IPS-NIHi7 (cell line): Measurements from ENCODE around the gene NR2F1.

Experiments
- DNase-seq: peaks from one replicate; pipeline ENCODE4 v3.0.0; 2012; ENCODE audit warnings: mixed read lengths; ENCODE audit errors: extremely low spot score

The NR2F1 gene

DNA sequence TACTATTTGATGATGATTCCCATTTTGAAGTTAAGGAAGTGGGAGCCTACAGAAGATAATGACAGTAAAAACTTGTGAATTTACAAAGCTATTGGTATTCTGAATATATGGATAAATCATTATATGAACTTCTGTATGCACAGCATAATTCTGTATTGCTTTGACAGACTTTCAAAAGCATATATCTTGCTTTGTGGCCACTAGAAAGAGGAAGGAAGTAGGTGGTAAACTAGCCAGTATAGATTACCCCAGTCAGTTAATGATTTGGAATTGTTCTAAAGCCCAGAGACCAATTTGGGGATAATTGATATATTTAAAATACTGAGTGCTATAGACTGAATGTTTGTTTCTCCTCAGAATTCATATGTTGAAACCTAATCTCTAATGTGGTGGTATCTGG, 53.0 kb downstream of the NR2F1 start:
- no peak for DNase-seq

DNA sequence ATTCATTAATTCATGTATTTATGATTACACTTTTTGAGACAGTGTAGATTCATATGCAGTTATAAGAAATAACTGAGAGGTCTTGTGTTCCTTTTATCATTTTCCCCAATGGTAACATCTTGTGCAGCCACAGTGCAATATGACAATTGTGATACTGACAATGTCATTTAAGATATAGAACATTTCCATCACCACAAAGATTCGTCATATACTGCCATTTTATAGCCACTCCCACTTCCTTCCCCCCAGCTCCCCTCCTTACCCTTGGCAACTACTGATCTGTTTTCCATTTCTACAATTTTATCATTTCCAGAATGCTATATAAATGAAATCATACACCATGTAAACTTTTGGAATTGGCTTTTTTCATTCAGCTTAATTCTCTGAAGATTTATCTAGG, 53.8 kb downstream of the NR2F1 start:
- no peak for DNase-seq

DNA sequence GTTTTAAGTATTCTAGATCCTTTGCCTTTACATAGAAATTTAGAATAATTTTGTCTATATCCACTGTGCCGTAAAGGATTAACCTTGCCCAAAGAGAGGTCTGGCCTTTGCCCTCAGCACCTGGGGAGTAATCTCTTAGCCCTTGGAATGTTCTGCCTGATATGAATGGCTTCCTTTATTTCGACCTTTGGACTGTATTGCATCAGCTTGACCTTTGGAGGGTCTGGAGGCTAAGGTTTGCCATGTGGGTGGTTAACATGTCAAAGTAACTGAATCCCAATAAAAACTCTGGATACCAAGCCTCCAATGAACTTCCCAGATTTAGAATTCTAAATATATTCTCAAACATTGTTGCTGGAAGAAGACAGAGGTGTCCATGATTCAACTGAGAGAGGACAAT, 54.7 kb downstream of the NR2F1 start:
- no peak for DNase-seq

DNA sequence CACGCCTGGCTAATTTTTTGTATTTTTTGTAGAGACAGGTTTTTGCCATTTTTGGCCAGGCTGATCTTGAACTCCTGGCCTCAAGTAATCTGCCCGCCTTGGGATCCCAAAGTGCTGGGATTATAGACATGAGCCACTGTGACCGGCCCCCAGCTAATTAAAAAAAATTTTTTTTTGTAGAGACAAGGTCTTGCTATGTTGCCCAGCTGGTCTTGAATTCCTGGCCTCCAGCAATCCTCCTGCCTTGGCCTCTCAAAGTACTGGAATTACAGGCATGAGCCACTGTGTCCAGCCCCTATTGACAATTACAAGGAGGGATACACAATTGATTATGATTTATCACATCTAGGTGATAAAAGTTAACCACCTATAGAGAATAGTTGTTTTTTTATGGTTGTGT, 59.5 kb downstream of the NR2F1 start:
- no peak for DNase-seq
